KMS-11 (cell line): ENCODE measurements around the gene FUOM.
"Not testable (repeated sequence)": the region's sequence is repeated elsewhere in the genome, so short reads cannot be mapped to it uniquely, and the experiment has no call there.

Experiments
- H2AFZ ChIP-seq: fragments of 200-600 bp; sonication (generic); 2 replicates; pipeline ENCODE4 v1.6.1; 2016; ENCODE audit warnings: antibody characterized with exemption, mixed run types, low read depth
- H3K27ac ChIP-seq: fragments of 200-600 bp; sonication (generic); 2 replicates; pipeline ENCODE4 v1.6.1; 2016; ENCODE audit warnings: mild to moderate bottlenecking, mixed run types
- H3K27me3 ChIP-seq: fragments of 200-600 bp; sonication (generic); 2 replicates; pipeline ENCODE4 v1.6.1; 2017; ENCODE audit warnings: mild to moderate bottlenecking, low read depth, mixed run types, moderate library complexity; ENCODE audit not compliant: insufficient read depth
- H3K36me3 ChIP-seq: fragments of 200-600 bp; sonication (generic); 2 replicates; pipeline ENCODE4 v1.6.1; 2017; ENCODE audit warnings: mild to moderate bottlenecking, mixed run types; ENCODE audit not compliant: insufficient read depth
- H3K4me1 ChIP-seq: fragments of 200-600 bp; sonication (generic); 2 replicates; pipeline ENCODE4 v1.6.1; 2016; ENCODE audit warnings: mild to moderate bottlenecking, low read depth, mixed run types; ENCODE audit not compliant: poor library complexity, severe bottlenecking
- H3K4me2 ChIP-seq: fragments of 200-600 bp; sonication (generic); 2 replicates; pipeline ENCODE4 v1.7.0; 2016; ENCODE audit warnings: mild to moderate bottlenecking, mixed run types
- H3K4me3 ChIP-seq: fragments of 200-600 bp; sonication (generic); IDR thresholded peaks from 2 replicates; pipeline ENCODE4 v1.6.1; 2017; ENCODE audit warnings: low read depth, low read length, mixed read lengths; ENCODE audit not compliant: insufficient read depth
- H3K79me2 ChIP-seq: fragments of 200-600 bp; sonication (generic); 2 replicates; pipeline ENCODE4 v1.6.1; 2016; ENCODE audit warnings: low read depth, mixed run types; ENCODE audit not compliant: insufficient read depth
- H3K9ac ChIP-seq: fragments of 200-600 bp; sonication (generic); 2 replicates; pipeline ENCODE4 v1.6.1; 2016; ENCODE audit warnings: mild to moderate bottlenecking, mixed run types
- H4K20me1 ChIP-seq: fragments of 200-600 bp; sonication (generic); 2 replicates; pipeline ENCODE4 v1.6.1; 2016; ENCODE audit warnings: mild to moderate bottlenecking, mixed run types; ENCODE audit not compliant: insufficient read depth
- TF ChIP-seq, protein P1 (sequence below): fragments of 200-600 bp; sonication (generic); conservative IDR thresholded peaks from 2 replicates; pipeline ENCODE4 v1.6.1; 2017; ENCODE audit warnings: low read depth, mild to moderate bottlenecking, antibody characterized with exemption, low read length, moderate library complexity, mixed read lengths

The FUOM gene

DNA sequence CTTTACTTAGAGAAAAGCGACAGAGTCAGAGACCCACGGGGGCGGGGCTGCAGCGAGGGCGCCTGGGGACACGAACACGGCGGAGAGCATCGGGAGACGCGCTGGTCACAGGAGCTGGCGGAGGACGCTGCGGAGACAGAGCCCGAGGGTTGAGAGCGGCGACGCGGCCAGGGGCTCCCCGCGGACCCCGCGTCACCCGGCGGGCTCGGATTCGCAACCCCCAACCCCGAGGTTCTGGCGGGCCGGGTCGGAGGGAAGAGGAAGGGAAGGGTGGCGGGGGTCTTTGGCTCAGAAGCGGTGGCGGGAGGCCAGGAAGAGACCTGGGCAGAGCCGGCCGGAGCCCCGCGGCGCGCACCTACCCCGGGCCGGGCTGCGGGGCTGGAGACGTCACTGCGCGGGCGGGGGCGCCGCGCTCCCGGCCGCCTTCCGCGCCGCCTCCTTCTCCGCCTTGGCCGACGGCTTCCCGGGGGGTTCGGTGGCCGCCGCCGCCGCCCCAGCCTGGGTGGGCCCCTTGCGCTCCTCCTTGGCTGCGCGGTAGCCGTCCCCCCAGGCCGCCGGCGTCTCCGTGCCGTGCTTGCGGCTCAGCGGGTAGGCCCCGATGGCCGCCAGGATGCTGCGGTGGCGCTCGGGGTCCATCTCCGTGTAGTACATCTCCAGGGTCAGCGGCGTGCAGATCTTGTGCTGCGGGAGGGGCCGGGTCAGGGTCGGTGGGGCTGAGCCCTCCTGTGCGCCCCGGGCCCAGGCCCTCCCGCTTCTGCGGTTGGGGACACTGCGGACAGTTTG, 32.2 kb downstream of the FUOM start:
- TF ChIP-seq, protein P1, sequence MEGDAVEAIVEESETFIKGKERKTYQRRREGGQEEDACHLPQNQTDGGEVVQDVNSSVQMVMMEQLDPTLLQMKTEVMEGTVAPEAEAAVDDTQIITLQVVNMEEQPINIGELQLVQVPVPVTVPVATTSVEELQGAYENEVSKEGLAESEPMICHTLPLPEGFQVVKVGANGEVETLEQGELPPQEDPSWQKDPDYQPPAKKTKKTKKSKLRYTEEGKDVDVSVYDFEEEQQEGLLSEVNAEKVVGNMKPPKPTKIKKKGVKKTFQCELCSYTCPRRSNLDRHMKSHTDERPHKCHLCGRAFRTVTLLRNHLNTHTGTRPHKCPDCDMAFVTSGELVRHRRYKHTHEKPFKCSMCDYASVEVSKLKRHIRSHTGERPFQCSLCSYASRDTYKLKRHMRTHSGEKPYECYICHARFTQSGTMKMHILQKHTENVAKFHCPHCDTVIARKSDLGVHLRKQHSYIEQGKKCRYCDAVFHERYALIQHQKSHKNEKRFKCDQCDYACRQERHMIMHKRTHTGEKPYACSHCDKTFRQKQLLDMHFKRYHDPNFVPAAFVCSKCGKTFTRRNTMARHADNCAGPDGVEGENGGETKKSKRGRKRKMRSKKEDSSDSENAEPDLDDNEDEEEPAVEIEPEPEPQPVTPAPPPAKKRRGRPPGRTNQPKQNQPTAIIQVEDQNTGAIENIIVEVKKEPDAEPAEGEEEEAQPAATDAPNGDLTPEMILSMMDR, result no peak
- H4K20me1 ChIP-seq, result no peaks in the 10 kb centered on the region
- no peak overlapping the region for H3K9ac ChIP-seq
- no peaks in the 10 kb centered on the region for H3K79me2 ChIP-seq
- H3K4me3 ChIP-seq, result no peak overlapping the region
- H2AFZ ChIP-seq, result no peak overlapping the region
- peaks cover 6% of the 10 kb centered on the region for H3K4me1 ChIP-seq
- no peak overlapping the region for H3K27ac ChIP-seq
- no peak overlapping the region for H3K4me2 ChIP-seq
- peaks cover 24% of the 10 kb centered on the region; the same call in 1 of the 2 replicates for H3K27me3 ChIP-seq
- H3K36me3 ChIP-seq, result no peaks in the 10 kb centered on the region

DNA sequence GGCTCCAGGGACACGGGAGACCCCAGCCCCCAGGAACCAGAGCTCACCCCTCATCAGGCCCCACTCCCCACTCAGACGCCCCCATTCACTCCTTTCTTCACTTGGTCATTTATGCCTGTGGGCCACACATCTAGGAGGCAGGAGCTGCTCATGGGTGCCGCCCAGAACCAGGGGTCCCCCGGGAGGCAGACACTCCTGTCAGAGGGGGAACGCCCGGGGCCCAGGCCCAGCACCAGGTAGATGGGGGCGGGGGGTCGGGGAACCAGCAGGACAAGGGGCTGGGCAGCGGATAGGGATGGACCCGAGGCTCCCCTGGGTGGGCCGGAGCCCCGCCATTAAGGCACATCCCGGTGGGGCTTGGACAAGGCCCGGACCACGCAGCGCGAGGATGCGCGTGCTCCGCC, 33.0 kb downstream of the FUOM start:
- Histone ChIP-seq H3K36me3 (no peaks in the 10 kb centered on the region), H3K79me2 (no peaks in the 10 kb centered on the region), H3K4me2 (no peak overlapping the region), H3K9ac (no peak overlapping the region), H3K4me1 (peaks cover 3% of the 10 kb centered on the region), H3K27ac (no peak overlapping the region), H2AFZ (no peak overlapping the region), H4K20me1 (no peaks in the 10 kb centered on the region), H3K4me3 (no peak overlapping the region), H3K27me3 (peaks cover 24% of the 10 kb centered on the region; the same call in 1 of the 2 replicates)
- TF ChIP-seq, protein P1, result no peak

DNA sequence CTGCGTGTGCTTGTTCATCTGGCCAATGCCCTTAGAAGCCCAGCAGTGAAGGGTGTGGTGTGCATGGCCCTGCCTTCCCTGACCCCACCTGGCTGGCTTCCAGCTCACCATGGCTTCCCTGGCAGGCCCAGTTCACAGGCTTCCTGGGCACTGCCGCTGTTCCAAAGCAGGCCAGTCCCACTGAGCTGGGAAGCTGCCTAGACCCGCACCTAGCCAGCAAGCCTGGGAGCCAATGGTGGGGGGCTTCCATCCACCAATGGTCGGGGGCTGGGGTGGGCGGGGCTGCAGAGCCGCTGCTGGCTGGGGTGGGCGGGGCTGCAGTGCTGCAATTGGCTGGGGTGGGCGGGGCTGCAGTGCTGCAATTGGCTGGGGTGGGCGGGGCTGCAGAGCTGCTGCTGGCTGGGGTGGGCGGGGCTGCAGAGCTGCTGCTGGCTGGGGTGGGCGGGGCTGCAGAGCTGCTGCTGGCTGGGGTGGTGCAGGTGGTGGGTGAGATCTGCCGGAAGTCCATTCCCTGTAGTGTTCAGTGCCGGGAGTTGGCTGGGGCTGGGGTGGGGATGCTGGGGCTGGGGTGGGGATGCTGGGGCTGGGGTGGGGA, 33.5 kb downstream of the FUOM start:
- no peak overlapping the region for H3K4me3 ChIP-seq
- no peak overlapping the region for H3K9ac ChIP-seq
- peaks cover 20% of the 10 kb centered on the region; the same call in 1 of the 2 replicates for H3K27me3 ChIP-seq
- no peaks in the 10 kb centered on the region for H3K4me1 ChIP-seq
- H2AFZ ChIP-seq, result no peak overlapping the region
- no peak overlapping the region for H3K4me2 ChIP-seq
- no peak overlapping the region for H3K27ac ChIP-seq
- H4K20me1 ChIP-seq, result no peaks in the 10 kb centered on the region
- TF ChIP-seq, protein P1, result no peak
- no peaks in the 10 kb centered on the region for H3K79me2 ChIP-seq
- no peaks in the 10 kb centered on the region for H3K36me3 ChIP-seq

DNA sequence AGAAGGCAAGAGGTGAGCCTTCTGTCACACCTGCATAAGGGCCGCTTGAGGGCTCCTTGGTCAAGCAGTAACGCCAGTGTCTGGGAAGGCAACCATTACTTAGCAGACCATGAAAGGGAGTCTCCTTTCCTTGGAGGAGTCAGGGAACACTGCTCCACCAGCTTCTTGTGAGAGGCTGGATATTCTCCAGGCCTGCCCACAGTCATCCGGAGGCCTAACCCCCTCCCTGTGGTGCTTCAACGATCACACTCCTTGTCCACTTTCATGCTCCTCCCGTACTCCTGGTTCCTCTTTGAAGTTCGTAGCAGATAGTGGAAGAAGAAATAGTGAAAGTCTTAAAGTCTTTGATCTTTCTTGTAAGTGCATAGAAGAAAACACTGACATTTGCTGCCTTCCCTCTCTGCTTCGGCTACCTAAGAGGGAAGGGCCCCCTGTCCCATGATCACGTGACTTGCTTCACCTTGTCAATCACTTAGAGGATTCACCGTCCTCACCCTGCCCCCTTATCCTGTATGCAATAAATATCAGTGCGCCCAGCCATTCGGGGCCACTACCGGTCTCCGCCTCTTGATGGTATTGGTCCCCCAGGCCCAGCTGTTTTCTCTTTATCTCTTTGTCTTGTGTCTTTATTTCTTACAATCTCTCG, 35.6 kb downstream of the FUOM start:
- not testable (repeated sequence) for H4K20me1 ChIP-seq, H3K4me1 ChIP-seq, H2AFZ ChIP-seq, H3K4me3 ChIP-seq, H3K79me2 ChIP-seq, H3K9ac ChIP-seq, H3K27ac ChIP-seq, H3K36me3 ChIP-seq, H3K4me2 ChIP-seq
- H3K27me3 ChIP-seq, result peaks cover 11% of the 10 kb centered on the region; the same call in 1 of the 2 replicates

DNA sequence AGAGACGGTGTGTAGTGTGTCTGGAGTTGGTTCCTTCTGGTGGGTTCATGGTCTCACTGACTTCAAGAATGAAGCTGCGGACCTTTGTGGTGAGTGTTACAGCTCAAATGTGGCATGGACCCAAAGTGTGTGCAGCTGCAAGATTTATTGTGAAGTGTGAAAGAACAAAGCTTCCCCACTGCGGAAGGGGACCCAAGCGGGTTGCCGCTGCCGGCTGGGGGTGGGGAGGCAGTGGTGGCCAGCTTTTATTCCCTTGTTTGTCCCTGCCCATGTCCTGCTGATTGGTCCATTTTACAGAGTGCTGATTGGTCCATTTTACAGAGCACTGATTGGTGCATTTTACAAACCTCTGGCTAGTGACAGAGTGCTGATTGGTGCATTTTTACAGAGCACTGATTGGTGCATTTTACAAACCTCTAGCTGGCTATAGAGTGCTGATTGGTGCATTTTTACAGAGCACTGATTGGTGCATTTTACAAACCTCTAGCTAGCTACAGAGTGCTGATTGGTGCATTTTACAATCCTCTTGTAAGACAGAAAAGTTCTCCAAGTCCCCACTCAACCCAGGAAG, 36.9 kb downstream of the FUOM start:
- not testable (repeated sequence) for H3K27me3 ChIP-seq, H3K36me3 ChIP-seq, H3K4me3 ChIP-seq, H3K4me2 ChIP-seq, H4K20me1 ChIP-seq, H3K4me1 ChIP-seq, H3K9ac ChIP-seq, H3K27ac ChIP-seq, H3K79me2 ChIP-seq, H2AFZ ChIP-seq
